COR-L47 (cell line): Measurements from ENCODE around the gene CLUH.
"Not testable (repeated sequence)": the region's sequence is repeated elsewhere in the genome, so short reads cannot be mapped to it uniquely, and the experiment has no call there.

ENCODE experiments used
- DNase-seq: peaks from one replicate; lab custom pipeline; 2025; lab: John Stamatoyannopoulos, UW

The CLUH gene

GRCh38 chr17:2701996-2702741 is 9.4 kb downstream of the CLUH start:
- no peak for DNase-seq

- DNase-seq: no peak
Observed at GRCh38 chr17:2701161-2701995, 10.2 kb downstream of the CLUH start.

GRCh38 chr17:2700491-2701141 is 10.9 kb downstream of the CLUH start:
- no peak for DNase-seq

DNA sequence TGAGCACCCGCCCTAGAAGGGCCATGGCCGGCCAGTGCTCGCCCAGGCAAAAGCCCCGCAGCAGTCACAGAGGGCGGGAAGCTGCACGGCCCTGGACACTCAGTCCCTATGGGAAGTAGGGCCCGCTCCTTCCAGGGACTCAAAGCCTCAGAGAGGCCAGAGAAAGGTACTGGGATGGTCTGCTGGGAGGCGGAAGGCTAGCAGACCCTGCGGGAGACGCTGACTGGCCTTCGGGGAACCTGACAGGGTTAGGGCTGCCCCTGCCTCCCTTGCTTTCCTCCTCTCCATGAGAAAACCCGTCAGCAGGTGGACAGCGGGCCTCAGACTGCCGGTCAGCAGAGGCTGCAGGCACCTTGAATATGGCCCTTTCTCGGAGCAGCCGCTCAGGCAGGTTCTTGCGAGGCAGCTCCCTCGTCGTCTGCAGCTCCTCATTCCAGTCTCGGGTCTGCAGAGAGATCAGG is 11.5 kb downstream of the CLUH start:
- DNase-seq: no peak

DNA sequence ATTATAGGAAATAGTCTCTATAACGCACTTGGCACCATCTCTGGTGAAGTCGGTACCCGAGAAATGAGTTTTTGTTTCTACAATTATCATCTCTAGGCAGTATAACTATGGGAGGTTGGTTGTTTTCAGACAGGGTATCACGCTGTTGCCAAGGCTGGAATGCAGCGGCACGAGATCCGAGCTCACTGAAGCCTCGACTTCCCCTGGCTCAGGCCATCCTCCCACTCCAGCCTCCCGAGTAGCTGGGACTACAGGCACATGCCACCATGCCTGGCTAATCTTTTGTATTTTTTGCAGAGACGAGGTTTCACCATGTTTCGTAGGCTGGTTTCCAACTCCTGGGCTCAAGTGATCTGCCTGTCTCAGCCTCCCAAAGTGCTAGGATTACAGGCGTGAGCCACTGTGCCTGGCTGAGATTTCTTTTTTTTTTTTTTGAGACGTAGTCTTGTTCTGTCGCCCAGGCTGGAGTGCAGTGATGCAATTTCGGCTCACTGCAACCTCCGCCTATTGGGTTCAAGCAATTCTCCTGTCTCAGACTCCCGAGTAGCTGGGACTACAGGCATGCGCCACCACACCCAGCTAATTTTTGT is 12.3 kb downstream of the CLUH start:
- not testable (repeated sequence) for DNase-seq

DNA sequence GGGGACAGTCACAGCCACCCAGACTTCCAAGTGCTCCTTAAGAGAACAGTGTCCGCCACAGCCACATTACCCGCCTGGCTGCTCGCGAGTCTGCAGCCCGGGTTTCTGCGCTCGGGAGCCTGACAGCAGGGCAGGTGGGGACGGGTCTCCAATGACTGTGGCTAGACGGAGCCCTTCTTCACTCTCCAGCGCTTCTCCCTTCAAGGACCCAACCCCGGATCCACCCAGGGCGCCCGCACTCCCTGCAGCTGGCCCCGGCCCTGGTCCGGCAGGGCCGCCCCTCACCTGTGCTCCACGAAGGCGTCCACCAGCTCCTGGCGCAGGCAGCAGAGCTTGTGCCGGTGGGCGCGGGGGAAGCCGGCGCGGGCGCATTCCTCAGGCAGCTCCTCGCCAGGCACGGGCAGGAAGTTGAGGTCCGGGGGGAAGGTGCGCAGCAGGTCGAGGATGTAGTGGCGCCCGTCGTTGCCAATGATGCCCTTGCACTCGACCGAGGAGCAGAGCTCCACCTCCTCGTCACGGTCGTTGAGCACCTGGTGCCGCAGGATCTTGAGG is 13.9 kb downstream of the CLUH start:
- no peak for DNase-seq

GRCh38 chr17:2695961-2696760 is 15.4 kb downstream of the CLUH start:
- DNase-seq: no peak

GRCh38 chr17:2695243-2695960 is 16.2 kb downstream of the CLUH start:
- DNase-seq: no peak

DNA sequence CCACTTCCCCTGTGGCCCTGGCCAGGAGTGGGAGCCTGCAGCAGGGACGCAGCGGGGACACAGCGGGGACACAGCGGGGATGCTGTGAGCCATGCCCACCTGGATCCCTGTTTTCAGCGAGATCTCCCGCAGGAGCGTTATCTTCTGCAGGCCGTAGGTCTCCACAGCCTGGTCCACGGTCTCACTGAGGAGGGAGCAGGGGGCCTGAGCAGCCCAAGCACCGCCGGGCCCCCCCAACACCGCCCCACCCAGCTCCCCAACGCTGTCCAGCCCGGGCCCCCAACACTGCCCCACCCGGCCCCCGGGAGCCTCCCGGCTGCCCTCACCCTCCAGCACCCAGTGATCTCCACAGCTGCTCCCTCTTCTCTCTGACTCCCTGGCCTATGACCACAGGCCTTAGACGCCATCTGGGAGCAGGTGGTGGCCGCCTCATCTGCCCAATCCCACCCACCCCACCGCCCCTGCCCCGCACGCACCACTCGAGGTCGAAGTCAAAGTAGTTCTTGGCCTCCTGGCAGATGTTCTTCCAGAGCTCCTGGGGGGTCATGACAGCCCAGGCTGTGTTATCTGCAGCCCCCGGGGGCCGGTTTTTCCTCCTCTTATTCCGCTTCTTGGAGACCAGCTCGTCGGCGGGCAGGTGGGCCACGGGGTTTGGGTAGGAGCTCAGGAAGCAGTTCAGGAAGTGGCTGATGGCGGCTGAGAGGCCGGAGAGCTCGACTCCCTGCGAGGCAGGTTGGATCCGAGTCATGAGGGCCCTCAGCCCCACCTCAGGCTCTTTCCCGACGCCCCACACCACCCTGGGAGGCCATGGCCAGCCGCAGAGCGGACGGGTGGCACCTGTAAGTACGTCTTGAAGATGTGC is 17.0 kb downstream of the CLUH start:
- DNase-seq: no peak

GRCh38 chr17:2693561-2694380 is 17.8 kb downstream of the CLUH start:
- DNase-seq: no peak

DNA sequence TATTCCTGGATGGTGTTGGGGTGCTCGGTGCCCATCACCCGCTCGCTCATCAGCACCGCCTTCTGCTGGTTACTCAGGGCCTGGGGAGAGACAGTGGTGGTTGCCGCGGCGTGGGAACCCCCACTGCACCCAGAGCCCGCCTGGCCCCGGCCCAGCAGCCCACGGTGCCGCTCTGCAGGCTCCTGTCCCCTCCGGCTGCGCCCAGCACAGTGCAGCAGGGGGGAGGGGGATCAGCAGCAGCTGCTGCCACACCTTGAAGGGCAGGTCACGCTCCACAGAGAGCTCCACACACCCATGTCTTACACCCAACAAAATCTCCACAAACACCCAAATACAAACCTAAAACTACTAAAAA is 18.8 kb downstream of the CLUH start:
- DNase-seq: no peak

DNA sequence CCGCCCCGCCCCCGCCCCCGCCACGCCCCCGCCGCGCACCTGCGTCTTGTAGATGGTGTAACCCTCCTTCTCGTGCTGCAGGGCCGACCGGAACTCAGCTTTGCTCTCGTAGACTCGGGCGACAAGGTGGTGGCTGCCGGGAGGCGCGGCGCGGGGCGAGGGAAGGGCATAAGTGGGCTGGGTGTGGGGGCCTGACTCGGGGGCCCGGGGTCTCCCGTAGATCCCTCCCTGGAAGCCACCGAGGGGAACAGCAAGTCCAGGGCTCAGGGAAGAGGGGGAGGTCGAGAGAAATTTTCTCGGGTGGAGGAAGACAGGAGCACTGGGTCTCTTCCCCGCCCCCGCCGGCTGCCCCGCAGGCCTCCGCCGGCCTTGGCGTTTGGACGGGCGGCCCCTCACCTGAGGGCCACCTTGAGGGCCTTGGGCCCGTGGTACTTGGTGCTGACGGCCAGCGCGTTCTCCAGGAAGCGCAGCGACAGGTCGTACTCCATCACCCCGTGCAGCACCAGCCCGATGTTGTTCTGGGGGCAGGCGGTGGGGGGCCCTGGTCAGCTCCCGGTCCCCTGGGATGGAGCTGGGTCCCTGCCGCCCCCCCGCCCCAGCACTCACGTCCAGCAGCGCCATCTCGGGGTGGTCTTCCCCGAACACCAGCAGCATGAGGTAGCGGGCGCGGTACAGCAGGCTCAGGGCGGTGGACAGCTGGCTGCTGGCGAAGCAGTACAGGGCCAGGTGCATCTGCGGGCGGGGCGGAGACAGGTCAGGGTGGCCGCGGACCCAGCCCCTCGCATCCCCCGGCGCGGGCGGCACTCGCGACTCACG is 19.4 kb downstream of the CLUH start:
- DNase-seq: no peak

GRCh38 chr17:2691069-2691871 is 20.3 kb downstream of the CLUH start:
- DNase-seq: no peak

GRCh38 chr17:2690165-2691068 is 21.1 kb downstream of the CLUH start:
- no peak for DNase-seq

DNA sequence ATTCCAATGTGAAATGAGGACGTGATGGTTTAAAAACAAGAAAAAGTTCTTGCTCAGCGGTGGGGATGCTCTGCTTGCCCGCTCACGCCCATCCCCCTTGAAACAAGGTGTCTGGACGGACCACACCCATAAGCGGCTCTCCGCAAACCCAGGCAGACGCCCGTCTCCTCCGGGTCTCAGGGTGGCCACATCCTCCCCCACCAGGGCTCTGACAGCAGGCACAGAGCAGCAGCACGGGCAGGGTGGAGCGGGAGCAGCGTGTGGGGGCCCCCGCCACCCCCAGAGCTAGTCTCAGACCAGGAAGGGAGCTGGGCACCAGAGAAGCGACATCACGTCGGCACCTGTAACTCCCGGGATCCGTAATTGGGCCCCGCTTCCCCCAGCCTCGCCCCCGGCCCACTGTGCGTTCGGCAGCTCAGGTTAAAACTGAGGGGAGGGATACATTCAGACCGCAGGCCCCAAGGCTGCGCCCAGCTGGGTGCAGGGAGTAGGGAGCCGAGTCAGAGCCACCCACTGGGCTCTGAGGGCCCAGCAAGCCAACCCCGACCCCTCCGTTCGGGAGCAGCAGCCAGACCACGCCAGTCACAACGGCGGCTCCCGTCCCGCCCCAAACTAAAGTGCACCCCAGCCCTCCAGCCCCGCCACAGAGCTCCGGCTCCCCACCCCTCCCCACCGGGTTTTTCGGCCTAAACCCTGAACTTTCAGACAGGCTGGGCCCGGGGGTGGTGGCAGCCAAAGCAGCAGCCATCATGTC is 22.0 kb downstream of the CLUH start:
- DNase-seq: no peak
